Heart left ventricle (tissue), 16 donors: Measurements from ENCODE around the gene BMPR2. TPM values are rescaled to one million over a fixed set of nuclear protein-coding genes. Genes with fewer than 3 reads are reported as not detected.

Experiments
- ATAC-seq, 4 donors: fragments of 200-7000 bp; cut with Tn5 transposase; one replicate each; pipeline ENCODE4 v1.9.1; 2020 to 2022; ENCODE audit warnings: moderate library complexity in 4 of 4, mild to moderate bottlenecking in 3 of 4, moderate number of reproducible peaks in 1 of 4
- DNase-seq, 5 donors: peaks; one replicate each; pipeline ENCODE4 v3.0.0-alpha.2; 2020
- H3K27ac ChIP-seq, 12 donors: fragments of 200-600 bp; sonication (generic) in 4 of 12; one replicate each; pipeline versions ENCODE4 v1.5.0 to v1.8.0; 2016 to 2022; ENCODE audit warnings: mild to moderate bottlenecking in 2 of 12
- H3K27me3 ChIP-seq, 9 donors: fragments of 200-600 bp; sonication (generic) in 2 of 9; one replicate each; pipeline versions ENCODE4 v1.5.1 to v1.8.0; 2016 to 2022; ENCODE audit warnings: mild to moderate bottlenecking in 3 of 9
- H3K36me3 ChIP-seq, 9 donors: fragments of 200-600 bp; sonication (generic) in 2 of 9; one replicate each; pipeline versions ENCODE4 v1.5.0 to v1.8.0; 2018 to 2022; ENCODE audit warnings: mild to moderate bottlenecking in 2 of 9
- H3K4me1 ChIP-seq, 12 donors: fragments of 200-600 bp; sonication (generic) in 4 of 12; one replicate each; pipeline versions ENCODE4 v1.5.0 to v1.8.0; 2016 to 2022; ENCODE audit warnings: mild to moderate bottlenecking in 3 of 12
- H3K4me3 ChIP-seq, 12 donors: fragments of 200-600 bp; sonication (generic) in 4 of 12; one replicate each; pipeline versions ENCODE4 v1.5.0 to v1.8.0; 2017 to 2022; ENCODE audit warnings: mild to moderate bottlenecking in 9 of 12, moderate library complexity in 4 of 12
- H3K9me3 ChIP-seq, 12 donors: fragments of 200-600 bp; sonication (generic) in 4 of 12; one replicate each; pipeline versions ENCODE4 v1.5.0 to v1.8.0; 2016 to 2022; ENCODE audit warnings: mild to moderate bottlenecking in 1 of 12
- CTCF ChIP-seq, 12 donors: fragments of 200-600 bp; sonication (generic) in 4 of 12; IDR thresholded peaks; one replicate each; pipeline versions ENCODE4 v1.5.0 to v1.8.0; 2018 to 2022; ENCODE audit warnings: antibody characterized with exemption in 12 of 12, mild to moderate bottlenecking in 5 of 12
- POLR2A ChIP-seq, 2 donors: fragments of 450-650 bp; IDR thresholded peaks; one replicate each; pipeline ENCODE4 v1.6.1; 2017; ENCODE audit warnings: antibody characterized with exemption in 2 of 2, mild to moderate bottlenecking in 2 of 2, moderate library complexity in 2 of 2
- WGBS, 4 donors: extraction: QIAGEN DNeasy Blood & Tissue Kit in 2 of 4; methylation state at CpG; one replicate each; pipeline versions ENCODE4 v1.1.5 to v1.1.7; 2013 to 2018; 5-methylcytosine and 5-hydroxymethylcytosine counted together
- intact Hi-C, 10 donors: fragments of 100-400 bp; cut with DNase I; formaldehyde crosslinking; loops; one replicate each; pipeline versions ENCODE4 v1.11.1 to v1.14.2; 2022
- polyA plus RNA-seq, 2 donors: library from polyadenylated mRNA; stranded (reverse); fragments of 200-250 nt; gene quantifications; one replicate each; pipeline ENCODE4 v1.2.3, GENCODE V29; 2013
- total RNA-seq, 9 donors: library from RNA; depleted of rRNA in 2 of 9; stranded (reverse); fragments of >200 nt in 2 of 9; fragmentation: NEBNext Ultra II Directional in 3 of 9; extraction: Animal tissue kit (Norgen Biotek cat#: 25700) in 3 of 9; gene quantifications; one replicate each; pipeline versions ENCODE4 v1.1.0 to v1.2.4, GENCODE V29; 2016 to 2023
- donor health status: ischemic (EF 13 %, LVEDD 7.1; RV severe dilation, severe dysfunction).
- donor health status: healthy with polysubstance abuse.
- donor health status: DM: no; HTN: yes; CAD: no.
- donor health status: DM: no; HTN: no; CAD: no.
- donor health status: ischemic (EF 25% LVEDD 6.9; RV normal size, moderate dysfunction).
- donor health status: ischemic (EF 25% LVEDD 5.7; RV mildly dilated, moderate dysfunction).
- donor health status: healthy.
- donor health status: DM: yes; HTN: yes; CAD: no.
- donor health status: ischemic (EF 35%, LVEDD 5.7; RV mildly dilated, moderate dysfunction).
- donor health status: nonischemic (EF 11% LVEDD 7.7; RV severe dilation, severe dysfunction).
- donor health status: DM: yes; HTN: yes; CAD: no.
- donor health status: PGD.
- donor health status: ischemic (EF 29% LVEDD 5.4; RV normal size, mild dysfunction).
- donor health status: nonischemic (EF 23%, LVEDD 6.1; RV moderate dilation, normal function).

BMPR2 gene
- total and polyA plus RNA-seq, 11 donors, result 9.0 to 81.9 (median 59.9) TPM

GRCh38 chr2:202479610-202480009 lies 103.5 kb downstream of the BMPR2 start:
- intact Hi-C loops, result loop anchor here in 1 of 10 donors (10.0 kb wide), 1 partner anchor 95 kb away; no protein-coding TSS in a partner anchor
- Histone ChIP-seq H3K27ac (peak overlapping the region in 1 of 12 donors; percentile 13), H3K36me3 (peaks cover 0 to 22% (median 0%) of the 10 kb centered on the region in 9 donors), H3K4me3 (no peak overlapping the region), H3K27me3 (no peaks in the 10 kb centered on the region), H3K9me3 (no peaks in the 10 kb centered on the region), H3K4me1 (peaks cover 0 to 14% (median 7%) of the 10 kb centered on the region in 12 donors)
- no peak for TF ChIP-seq POLR2A (IDR thresholded peaks at IDR 0.05)
- TF ChIP-seq CTCF (IDR thresholded peaks at IDR 0.05), result no peak
- DNase-seq (no peak), ATAC-seq (no peak)
- WGBS, 4 donors, result 76 to 87% (median 84%) methylated on average over 1 of the region's 1 CpG

- TF ChIP-seq CTCF (IDR thresholded peaks at IDR 0.05), result no peak
- no peak for TF ChIP-seq POLR2A (IDR thresholded peaks at IDR 0.05)
- Histone ChIP-seq H3K4me3 (no peak overlapping the region), H3K27ac (no peak overlapping the region), H3K9me3 (no peaks in the 10 kb centered on the region), H3K27me3 (no peaks in the 10 kb centered on the region), H3K36me3 (peaks cover 0 to 30% (median 9%) of the 10 kb centered on the region in 9 donors), H3K4me1 (peaks cover 0 to 19% (median 9%) of the 10 kb centered on the region in 12 donors)
- no peak for ATAC-seq
- intact Hi-C loops, result loop anchor here in 1 of 10 donors (5.0 kb wide), 1 partner anchor 109 kb away; the partner anchor contains the start of gene BMPR2
- DNase-seq, result no peak
- 95 to 98% (median 96%) methylated on average over 8 of the region's 8 CpGs for WGBS, 4 donors
Observed at GRCh38 chr2:202486351-202486750, 110.2 kb downstream of the BMPR2 start.

- no peak overlapping the region for H3K27ac ChIP-seq
- peaks cover 0 to 21% (median 6%) of the 10 kb centered on the region in 9 donors for H3K36me3 ChIP-seq
- peaks cover 0 to 42% (median 15%) of the 10 kb centered on the region in 12 donors for H3K4me1 ChIP-seq
- intact Hi-C loops, result loop anchor here in 1 of 10 donors (5.0 kb wide), 1 partner anchor 111 kb away; the partner anchor contains the start of gene BMPR2
- ATAC-seq, result no peak
- no peaks in the 10 kb centered on the region for H3K9me3 ChIP-seq
- no peak overlapping the region for H3K4me3 ChIP-seq
- 94 to 99% (median 97%) methylated on average over 3 of the region's 3 CpGs for WGBS, 4 donors
- TF ChIP-seq CTCF (IDR thresholded peaks at IDR 0.05), result no peak
- no peak for TF ChIP-seq POLR2A (IDR thresholded peaks at IDR 0.05)
- H3K27me3 ChIP-seq, result no peaks in the 10 kb centered on the region
- no peak for DNase-seq
Observed at GRCh38 chr2:202488671-202489070, 112.5 kb downstream of the BMPR2 start.

- no peaks in the 10 kb centered on the region for H3K27me3 ChIP-seq
- TF ChIP-seq POLR2A (IDR thresholded peaks at IDR 0.05) (no peak), CTCF (IDR thresholded peaks at IDR 0.05) (no peak)
- ATAC-seq (no peak), DNase-seq (no peak)
- no peak overlapping the region for H3K4me3 ChIP-seq
- H3K27ac ChIP-seq, result peak overlapping the region in 1 of 12 donors; percentile 22
- H3K4me1 ChIP-seq, result peaks cover 0 to 52% (median 20%) of the 10 kb centered on the region in 12 donors
- intact Hi-C loops, result loop anchor here in 4 of 10 donors (10.0 kb wide), 2 partner anchors 116 to 216 kb away; partner anchors contain the start of gene BMPR2 (in 3 of the 4)
- H3K9me3 ChIP-seq, result no peaks in the 10 kb centered on the region
- H3K36me3 ChIP-seq, result peaks cover 0 to 21% (median 6%) of the 10 kb centered on the region in 9 donors
Observed at GRCh38 chr2:202490479-202490878, 114.4 kb downstream of the BMPR2 start.
